PC-3 (cell line): ENCODE measurements around the gene MLLT10.
A peak's percentile ranks its signal among the peaks of the same experiment; 100 is the strongest.

Source experiments
- CTCF ChIP-seq: fragments of 300-600 bp; sonication (generic); conservative IDR thresholded peaks from 2 replicates; pipeline ENCODE4 v1.5.1; 2017; ENCODE audit warnings: antibody characterized with exemption, low read depth, mild to moderate bottlenecking, low read length
- EZH2 ChIP-seq: fragments of 300-600 bp; sonication (generic); IDR thresholded peaks from one replicate; pipeline ENCODE4 v1.6.1; 2017; ENCODE audit warnings: antibody characterized with exemption, mild to moderate bottlenecking, low read length; ENCODE audit not compliant: unreplicated experiment

- no peak for TF ChIP-seq EZH2
- peak; percentile 84 for TF ChIP-seq CTCF
Measured at GRCh38 chr10:21495752-21496342, 38.2 kb upstream of the MLLT10 start.
